Adipose tissue (tissue), 3 donors: ENCODE data around the gene ZNF516. TPM values are rescaled to one million over a fixed set of nuclear protein-coding genes. Genes with fewer than 3 reads are reported as not detected.
A peak's percentile ranks its signal among the peaks of the same experiment; 100 is the strongest.

ENCODE experiments used
- H3K27ac ChIP-seq: one replicate; pipeline ENCODE4 v1.5.1; 2013; ENCODE audit warnings: low read depth, low read length
- WGBS, 3 donors: extraction: QIAGEN DNeasy Blood & Tissue Kit; methylation state at CpG; one replicate each; pipeline ENCODE4 v1.1.7; 2013; 5-methylcytosine and 5-hydroxymethylcytosine counted together
- polyA plus RNA-seq, 3 donors: library from polyadenylated mRNA; stranded (reverse); fragments of 200-250 nt; gene quantifications; one replicate each; pipeline ENCODE4 v1.2.3, GENCODE V29; 2013
- donor health status: healthy with polysubstance abuse.
- donor health status: Bipolar disorder and iron deficiency.
- donor health status: healthy.

Gene ZNF516
- polyA plus RNA-seq, 3 donors: 3.1 to 4.7 (median 4.2) TPM

DNA sequence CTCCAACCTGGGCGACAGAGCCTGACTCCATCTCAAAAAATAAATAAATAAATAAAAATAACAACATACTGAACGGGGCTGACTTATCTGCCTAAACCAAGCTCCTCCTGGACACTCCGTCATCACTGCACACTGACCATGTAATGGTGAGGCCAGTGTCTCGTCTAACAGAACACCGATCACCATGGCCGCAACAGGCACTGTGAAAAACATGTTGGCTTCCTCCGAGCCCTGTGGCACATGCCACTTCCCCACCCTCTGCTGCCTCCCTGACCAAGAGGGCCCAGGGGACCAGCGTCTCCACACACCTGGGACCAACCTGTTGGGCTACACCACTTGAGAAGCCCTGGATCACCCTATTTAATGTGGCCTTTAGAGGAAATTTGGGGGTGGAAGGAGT is 33.9 kb downstream of the ZNF516 start:
- no peak overlapping the region for H3K27ac ChIP-seq
- 83 to 97% (median 86%) methylated on average over 8 of the region's 8 CpGs for WGBS, 3 donors

DNA sequence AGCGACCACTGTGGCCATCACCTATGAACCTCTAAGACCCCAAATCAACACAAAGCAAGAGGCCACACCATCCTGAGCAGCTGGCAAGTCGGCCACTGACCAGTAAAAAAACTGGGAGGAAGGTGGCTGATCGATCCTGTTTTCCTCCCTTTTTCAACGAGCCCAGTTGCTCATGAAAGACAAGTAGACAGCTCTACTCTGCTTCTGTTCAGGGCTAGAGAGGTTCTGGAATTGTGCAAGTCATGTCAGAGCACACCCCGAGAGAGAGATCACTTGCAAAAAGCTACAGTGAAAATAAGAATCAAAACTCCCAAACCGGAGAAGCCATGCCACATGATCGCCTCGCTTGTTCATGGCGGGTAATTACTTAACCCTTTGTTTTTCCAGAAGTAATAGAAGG is 34.6 kb downstream of the ZNF516 start:
- no peak overlapping the region for H3K27ac ChIP-seq
- 51 to 75% (median 57%) methylated on average over 9 of the region's 9 CpGs for WGBS, 3 donors

DNA sequence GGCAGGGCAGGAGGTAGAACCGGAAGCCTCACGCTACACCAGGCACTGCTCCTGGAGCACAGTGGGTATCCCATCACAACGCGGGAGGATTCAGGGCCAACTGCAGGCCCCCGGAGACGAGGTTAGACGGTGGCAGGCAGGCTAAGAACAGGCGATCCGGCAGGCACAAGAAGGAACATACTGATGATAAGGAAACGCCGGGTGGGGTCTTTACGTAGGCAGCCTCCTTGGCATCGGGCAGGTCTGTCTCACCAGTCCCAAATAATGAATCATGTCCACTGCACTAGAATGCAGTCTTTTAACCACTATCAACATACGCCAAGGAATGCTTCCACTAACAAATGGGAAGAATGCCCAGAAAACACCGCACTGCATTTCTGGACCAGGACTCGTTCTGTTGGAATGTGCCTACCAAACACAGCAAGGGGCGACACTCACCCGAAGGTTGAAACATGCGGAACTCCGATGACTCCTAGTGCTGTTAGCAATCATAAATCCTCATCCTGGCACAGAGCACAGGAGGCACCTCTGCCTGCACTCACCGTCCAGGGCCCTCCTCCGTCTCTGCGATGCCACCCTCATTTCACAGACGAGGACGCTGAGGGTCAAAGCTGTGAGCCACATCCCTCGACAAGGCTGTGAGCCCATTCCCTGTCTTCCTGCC is 35.2 kb downstream of the ZNF516 start:
- no peak overlapping the region for H3K27ac ChIP-seq
- 65 to 72% (median 68%) methylated on average over 26 of the region's 26 CpGs for WGBS, 3 donors

DNA sequence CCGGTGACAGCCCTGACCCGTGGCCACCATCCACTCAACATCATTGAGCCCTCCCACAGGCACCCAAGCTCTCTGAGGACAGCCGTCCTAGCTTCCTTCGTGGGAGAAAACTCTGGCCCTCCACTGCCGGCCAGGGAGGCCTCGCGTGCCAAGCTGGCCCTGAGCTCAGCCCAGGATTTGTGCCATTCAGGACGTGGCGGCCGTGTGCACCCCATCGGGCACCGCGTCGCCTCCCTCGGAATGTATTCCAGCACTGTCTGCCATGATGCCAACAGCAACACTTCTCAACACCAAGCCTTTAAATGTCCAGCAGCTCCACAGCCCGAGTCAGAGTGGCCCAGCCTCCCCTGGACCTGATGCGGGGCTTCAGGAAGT is 35.7 kb downstream of the ZNF516 start:
- WGBS, 3 donors: 84 to 93% (median 88%) methylated on average over 17 of the region's 17 CpGs

DNA sequence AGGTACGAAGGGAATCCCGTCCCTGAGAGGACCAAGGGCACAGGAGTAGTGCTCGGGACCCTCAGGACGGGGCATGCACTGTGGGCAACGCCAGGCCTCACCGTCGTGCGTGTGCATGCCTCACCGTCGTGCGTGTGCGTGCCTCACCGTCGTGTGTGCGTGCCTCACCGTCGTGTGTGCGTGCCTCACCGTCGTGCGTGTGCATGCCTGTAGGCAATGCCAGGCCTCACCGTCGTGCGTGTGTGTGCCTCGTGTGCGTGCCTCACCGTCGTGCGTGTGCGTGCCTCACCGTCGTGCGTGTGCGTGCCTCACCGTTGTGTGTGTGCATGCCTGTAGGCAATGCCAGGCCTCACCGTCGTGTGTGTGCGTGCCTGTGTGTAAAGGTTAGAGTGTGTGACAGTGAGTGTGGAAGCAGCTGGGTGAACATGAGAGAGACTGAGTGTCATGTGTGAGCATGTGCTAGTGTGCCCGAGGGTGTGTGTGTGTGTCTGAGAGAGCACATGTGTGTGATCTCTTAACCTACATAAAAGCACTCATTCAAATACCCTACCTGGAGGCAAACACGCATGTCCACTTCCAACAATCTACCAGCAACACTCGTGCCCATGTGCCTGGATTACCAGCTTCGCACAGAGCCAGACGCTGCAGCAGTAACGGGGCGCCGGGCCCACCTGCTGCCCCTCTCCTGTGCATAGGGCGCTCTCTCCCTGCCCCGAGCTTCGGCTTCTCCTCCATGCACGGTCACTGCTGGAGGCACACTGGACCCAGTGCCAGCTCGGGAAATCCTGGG is 36.3 kb downstream of the ZNF516 start:
- 91 to 96% (median 94%) methylated on average over 46 to 51 of the region's 51 CpGs for WGBS, 3 donors
- H3K27ac ChIP-seq: no peak overlapping the region

More for the DNA sequence above, 35.7 kb downstream of the ZNF516 start:
- no peak overlapping the region for H3K27ac ChIP-seq

DNA sequence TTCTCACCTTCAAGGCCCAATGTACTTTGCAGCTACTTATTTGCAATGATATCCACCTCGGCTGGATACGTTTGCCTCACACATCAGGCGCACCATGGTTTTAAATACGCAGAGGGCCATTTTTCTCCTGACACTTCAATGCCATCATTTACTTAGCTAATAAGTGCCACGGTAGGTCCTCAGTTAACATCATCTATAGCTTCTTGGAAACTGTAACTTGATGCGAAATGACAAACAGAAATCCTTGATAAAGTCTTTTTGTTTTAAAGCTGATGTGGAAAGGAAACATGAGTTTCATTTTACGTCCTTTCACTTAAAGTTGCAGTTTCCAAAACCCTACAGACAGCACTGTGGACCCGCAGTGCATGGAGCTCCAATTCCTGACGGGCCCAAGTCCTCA is 37.1 kb downstream of the ZNF516 start:
- 87 to 93% (median 89%) methylated on average over 9 of the region's 9 CpGs for WGBS, 3 donors
- H3K27ac ChIP-seq: no peak overlapping the region

DNA sequence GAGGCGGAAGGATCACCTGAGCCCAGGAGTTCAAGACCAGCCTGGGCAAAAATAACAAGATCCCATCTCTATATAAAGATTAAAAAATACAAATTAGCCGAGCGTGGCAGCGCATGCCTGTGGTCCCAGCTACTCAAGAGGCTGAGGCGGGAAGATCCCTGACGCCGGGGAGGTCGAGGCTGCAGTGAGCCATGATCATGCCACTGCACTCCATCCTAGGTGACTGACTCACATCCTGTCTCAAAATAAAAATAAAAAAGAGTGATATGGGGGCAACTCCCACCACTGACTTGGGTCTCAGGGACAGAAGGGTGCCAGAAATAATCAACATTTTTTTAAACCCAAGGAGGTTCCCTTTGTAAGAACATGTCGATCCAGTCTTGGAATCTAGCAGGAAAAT is 37.6 kb downstream of the ZNF516 start:
- H3K27ac ChIP-seq: no peak overlapping the region
- WGBS, 3 donors: 91 to 94% (median 92%) methylated on average over 9 of the region's 9 CpGs

DNA sequence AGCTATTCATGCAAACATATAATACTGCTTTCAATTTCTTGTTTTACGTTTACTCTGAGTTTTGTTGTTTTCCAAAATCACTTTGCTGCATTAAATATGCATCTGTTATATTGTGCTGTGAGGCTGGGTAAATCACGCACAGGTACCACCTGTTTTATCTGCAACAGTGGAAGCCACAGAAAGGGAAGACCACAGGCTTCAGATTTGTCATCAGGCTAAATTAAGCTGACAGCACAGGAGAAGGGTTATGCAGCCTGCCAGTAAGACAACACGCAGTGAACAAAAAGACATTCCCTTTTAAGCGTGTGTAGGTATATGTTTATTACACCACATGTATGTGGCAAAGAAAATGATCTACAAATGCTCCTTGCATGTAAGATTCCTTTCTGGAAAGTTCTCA is 38.2 kb downstream of the ZNF516 start:
- no peak overlapping the region for H3K27ac ChIP-seq

DNA sequence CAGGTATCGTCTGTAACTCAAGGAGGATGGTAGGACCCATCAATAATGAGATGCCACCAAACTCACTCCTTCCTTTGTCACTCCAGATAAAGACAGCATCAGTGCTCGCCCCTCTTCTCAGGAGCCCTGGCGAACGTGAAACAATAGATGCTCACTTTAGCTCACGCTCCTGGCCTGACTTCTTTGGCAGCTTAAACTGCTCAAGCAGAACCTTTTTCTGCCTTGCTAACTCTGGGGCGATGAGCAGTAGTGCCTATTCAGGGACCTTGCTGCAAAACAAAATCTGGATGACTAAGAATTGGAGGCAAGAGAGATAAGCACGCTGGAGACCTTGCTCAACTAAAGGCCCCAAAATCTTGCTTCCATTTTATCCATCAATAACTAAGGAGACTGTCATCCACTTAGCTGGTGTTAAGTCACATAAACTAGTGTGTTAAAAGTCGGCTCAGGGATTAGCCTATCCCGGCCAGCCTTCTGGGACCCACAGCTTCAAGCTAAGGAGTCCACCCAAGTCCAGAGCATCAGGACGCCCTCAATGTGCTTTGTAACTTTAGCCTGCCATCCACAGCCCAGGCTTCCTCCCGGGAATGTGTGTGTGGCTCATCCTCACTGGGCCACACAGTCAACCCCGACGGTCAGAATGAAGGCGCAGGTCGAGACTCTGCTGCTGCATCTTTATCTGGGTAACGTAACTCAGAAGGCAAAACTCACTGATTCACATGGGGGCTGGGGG is 38.9 kb downstream of the ZNF516 start:
- H3K27ac ChIP-seq: no peak overlapping the region
- WGBS, 3 donors: 89 to 95% (median 90%) methylated on average over 16 of the region's 16 CpGs

More for the DNA sequence above, 38.2 kb downstream of the ZNF516 start:
- 93 to 96% (median 96%) methylated on average over 4 of the region's 4 CpGs for WGBS, 3 donors

DNA sequence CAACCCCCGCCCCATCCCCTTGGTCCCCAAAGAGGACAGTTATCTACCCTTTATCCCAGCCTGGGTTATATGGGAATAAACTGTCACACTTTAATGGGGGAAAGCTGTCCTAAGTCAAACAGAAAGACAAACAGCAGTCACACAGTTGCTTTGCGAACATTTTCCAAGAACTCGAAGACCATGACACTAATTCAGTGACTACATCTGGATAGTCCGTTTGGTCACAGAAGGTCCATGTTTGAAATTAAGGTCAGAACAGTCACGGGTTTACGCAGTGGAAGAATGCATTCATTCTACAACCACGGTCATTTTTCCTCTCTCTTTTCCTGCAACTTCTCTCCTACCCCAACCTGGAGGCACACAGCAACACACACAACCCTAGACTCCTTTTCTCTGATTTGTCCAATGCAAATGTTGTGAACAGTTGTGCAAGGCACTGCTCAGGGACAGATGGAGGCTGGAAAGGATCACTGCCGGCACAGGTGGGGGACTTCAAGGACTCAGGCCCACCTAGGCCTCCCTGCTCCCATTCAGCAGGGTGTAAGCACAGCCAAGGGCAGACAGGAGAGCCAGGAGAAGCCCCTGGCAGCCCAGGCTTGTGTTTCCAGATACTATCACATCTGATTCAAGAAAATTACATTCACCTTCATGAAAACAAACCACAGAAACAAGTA is 39.9 kb downstream of the ZNF516 start:
- no peak overlapping the region for H3K27ac ChIP-seq
- 72 to 86% (median 84%) methylated on average over 8 of the region's 8 CpGs for WGBS, 3 donors

DNA sequence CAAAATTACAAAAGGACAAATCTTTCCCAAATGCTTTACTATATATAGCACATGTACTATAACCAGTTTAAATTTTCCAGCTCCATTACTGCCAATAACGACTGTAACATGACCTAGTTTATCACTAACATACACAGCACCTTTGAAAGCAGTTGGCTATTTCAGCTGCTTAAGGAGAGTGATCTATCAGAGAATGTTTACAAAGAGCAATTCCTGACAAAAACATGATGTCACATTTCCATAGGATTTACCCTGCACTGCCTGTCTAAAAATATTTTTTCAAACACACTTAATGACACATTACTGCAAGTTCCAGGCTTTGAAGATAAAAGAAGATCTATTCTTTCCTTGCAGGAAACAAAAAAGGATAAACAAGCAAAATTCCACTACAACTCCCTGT is 40.6 kb downstream of the ZNF516 start:
- WGBS, 3 donors: 10 to 43% (median 33%) methylated on average over 1 of the region's 1 CpG
- H3K27ac ChIP-seq: no peak overlapping the region

DNA sequence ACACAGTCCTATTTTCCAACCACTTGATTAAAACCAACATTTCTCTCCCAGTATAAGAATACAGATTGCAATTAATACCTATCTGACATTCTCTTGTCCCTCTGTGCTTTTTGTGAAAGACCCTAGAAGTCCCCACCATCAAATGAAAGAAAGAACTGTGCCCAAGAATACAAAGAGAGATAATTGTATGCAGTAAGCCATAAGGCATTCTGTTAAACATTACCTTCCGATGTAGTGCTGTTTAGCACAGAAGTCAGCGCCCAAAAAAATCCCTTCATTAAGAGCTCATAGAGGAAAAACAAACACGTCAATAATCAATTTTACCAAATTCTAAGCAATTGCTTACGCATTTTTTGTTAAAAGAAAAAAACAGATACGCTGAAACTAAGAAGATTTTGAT is 41.1 kb downstream of the ZNF516 start:
- 47 to 95% (median 91%) methylated on average over 5 of the region's 5 CpGs for WGBS, 3 donors
- H3K27ac ChIP-seq: no peak overlapping the region

DNA sequence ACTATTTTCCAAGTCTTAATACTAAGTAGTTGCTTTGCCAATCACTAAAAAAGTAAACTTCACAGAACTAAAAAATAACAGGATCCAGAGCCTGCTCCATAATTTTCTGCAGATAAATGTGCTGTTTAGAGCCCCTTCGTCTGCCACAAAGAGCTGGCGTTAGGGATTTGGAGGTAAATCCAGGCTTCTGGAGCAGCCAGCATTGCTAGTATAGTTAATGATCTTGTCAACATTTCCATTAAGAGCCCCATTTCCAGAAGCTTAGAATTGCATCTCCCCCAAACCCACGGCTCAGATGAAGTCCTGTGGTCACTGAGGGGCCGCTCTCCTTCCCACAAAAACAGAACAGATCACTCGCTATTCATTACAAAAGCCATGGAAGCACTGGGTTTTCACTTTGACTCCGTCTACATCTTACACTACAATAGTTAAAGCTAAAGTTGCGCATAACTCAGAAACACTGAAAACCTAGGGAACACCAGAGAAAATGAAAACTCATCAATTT is 41.9 kb downstream of the ZNF516 start:
- WGBS, 3 donors: 71 to 93% (median 79%) methylated on average over 7 of the region's 7 CpGs

DNA sequence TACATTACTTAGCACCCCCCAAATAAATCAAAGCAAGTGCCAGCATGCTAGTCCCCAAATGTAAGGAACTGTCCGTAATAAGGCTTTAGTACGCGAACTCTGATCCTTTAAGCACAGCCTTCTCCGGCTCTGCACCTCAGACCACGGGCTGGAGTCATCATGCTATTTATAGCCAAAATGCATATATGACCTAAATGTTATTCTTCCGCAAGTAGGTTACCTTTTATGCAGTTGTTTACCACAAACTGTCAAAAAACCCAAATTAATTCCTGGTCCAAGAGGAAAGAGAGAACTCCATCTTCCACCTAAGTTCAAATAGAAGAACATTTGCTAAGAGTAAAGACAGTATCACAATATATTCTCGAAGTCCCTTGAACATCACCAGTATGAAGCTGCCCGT is 42.7 kb downstream of the ZNF516 start:
- WGBS, 3 donors: 62 to 82% (median 65%) methylated on average over 8 of the region's 8 CpGs
- H3K27ac ChIP-seq: no peak overlapping the region

More for the DNA sequence above, 41.9 kb downstream of the ZNF516 start:
- H3K27ac ChIP-seq: no peak overlapping the region

DNA sequence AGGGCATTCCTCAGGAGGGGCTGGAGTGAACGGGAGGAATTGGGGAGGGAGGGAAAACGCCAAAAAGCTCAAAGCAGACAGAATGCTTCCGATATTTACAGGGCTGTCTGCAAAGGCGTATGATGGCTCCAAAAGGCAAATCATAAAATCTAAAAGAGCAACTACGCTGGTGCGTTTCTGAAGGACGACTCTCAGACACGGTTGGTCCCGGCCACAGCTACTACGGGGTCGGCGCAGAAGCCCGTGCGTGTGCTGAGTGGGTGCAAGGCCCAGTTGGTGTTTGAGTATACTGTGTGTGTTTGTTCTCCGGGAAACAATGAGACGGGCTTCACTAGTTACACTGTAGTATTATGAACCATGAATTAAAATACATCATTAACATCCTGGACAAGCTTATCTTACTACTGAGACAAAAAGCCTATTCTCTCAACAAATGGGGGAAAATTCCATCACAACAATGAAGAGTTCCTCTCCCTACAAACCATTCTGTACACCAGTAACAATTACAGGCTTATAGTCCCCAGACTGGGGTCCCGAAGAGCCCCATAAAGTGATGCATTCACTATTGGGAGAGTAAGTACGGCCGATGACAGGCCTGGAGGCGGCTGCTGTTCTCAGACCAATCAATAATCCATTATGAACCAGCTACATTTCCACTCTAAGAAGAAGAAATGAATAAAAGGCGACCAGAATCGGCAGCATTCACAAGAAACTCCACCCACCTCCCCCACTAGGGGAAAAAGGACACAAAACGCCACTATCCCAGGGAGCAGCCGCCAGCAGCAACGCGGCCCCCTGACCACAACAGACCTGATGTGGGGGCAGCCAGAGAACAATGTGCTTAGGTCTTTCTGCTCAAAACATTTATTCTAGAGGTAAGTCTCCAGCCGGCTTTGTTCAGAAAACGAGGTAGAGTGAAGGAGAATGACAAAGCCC is 43.4 kb downstream of the ZNF516 start:
- WGBS, 3 donors: 28 to 59% (median 28%) methylated on average over 28 of the region's 28 CpGs
- peak overlapping the region; percentile 80 for H3K27ac ChIP-seq

DNA sequence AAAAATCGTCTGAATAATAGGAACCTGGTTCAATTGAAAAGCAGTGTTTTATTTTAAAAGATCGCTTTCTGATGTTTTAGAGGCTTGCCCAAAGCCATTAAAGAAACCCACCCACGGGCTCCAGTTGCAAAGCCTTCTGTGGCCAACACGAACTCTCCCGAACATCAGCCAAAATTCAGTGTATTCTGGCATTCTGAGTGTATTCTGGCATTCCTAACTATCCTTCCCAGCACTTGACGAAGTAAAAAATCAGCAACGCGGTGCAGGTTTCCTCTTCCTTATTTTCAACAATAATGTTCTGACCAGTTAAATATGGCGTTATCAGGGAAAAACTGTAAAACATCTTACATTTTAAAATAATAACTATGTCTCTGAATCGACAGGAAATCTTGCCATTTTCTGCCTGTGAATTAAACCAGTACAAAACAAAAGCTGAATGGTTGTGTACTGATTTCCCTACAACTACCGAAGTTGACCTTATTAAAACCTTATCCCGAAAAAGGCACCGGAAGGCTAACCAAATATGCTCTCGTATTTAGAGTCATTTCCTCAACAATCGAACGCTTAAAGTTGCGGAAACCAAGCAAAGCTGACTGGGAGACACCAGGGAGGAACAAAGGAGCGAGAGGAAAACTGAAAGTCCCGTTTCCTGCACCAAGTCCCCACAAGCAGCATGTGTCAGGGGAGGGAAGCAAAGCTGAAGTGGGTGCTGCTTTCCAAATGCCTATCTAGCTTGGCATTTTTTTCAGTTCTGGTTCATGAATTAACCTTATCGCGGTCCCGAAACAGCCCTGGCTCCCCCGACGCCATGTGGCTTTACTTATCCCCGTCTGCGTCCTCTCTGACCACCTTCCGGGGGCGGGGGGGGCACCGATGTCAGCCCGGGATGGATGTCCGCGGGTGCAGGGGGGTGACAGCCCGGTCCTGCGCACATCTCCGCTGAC is 44.3 kb downstream of the ZNF516 start:
- WGBS, 3 donors: 2 to 44% (median 2%) methylated on average over 35 of the region's 35 CpGs
- H3K27ac ChIP-seq: peak overlapping the region; percentile 80

DNA sequence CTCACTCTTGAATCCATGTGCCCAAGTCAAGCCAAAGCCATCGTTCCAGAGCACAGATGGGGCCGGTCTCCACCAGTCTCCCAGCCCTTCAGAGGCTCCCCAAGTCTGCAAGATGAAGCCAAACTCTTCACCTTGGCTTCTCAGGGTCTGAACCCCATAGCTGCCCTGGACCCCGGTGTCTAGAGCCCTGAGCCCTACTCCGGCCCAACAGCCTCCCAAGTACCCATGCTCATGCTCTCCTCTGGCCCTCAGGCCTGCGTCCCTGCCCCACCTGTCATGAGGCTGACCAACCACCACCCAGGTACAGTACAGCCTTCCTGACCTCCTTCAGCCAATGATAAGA is 46.0 kb downstream of the ZNF516 start:
- 91 to 95% (median 92%) methylated on average over 5 of the region's 5 CpGs for WGBS, 3 donors
- H3K27ac ChIP-seq: peak overlapping the region; percentile 38
